ENCODE measurements around the gene MPC2. TPM values are rescaled to one million over a fixed set of nuclear protein-coding genes. Genes with fewer than 3 reads are reported as not detected.
"Not testable (repeated sequence)": the region's sequence is repeated elsewhere in the genome, so short reads cannot be mapped to it uniquely, and the experiment has no call there.

Gene MPC2
- total RNA-seq, 2 experiments from 2014 or later, result 42.5 to 60.4 TPM

DNA sequence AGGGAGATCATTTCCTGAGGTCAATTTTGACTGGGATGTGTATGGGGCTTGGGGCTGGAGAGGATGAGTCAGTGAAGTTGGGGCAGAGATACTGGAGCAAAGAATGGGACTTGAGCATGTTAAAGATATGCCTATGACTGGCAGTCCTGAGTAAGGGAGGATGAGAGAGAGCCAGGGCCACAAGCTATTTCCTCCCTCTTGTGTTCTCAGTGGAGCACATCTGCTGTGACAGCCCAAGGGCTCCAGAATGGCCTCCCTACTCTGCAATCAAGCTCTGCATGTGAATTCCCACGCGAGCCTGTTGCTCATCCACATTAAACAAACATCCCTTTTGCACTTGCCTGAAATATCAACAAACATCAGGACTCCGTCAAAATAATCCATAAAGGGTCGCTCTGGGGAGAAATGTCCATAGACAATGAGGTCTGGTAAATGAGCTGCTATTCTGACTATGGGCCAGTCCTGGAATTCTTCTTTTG is 32.2 kb downstream of the MPC2 start:
- Mint-ChIP-seq H3K27ac (no peak overlapping the region), H3K4me1 (no peaks in the 10 kb centered on the region), H3K36me3 (ENCODE audit: low read depth) (no peaks in the 10 kb centered on the region), H3K4me3 (no peak overlapping the region), H3K9me3 (ENCODE audit: low read depth) (peaks cover 4% of the 10 kb centered on the region), H3K27me3 (no peaks in the 10 kb centered on the region)
- ATAC-seq (no peak), DNase-seq (no peak)
- intact Hi-C loops (cut with DNase I, micrococcal nuclease), result no loop called here
- ChIA-PET CTCF (interaction anchor here (0.7 to 1.0 kb wide), 2 partner anchors 60 to 160 kb away, joined by 3 to 4 read pairs; no protein-coding TSS in a partner anchor), POLR2A (interaction anchor here (0.6 kb wide), 1 partner anchor 294 kb away, joined by 4 read pairs; no protein-coding TSS in a partner anchor)

DNA sequence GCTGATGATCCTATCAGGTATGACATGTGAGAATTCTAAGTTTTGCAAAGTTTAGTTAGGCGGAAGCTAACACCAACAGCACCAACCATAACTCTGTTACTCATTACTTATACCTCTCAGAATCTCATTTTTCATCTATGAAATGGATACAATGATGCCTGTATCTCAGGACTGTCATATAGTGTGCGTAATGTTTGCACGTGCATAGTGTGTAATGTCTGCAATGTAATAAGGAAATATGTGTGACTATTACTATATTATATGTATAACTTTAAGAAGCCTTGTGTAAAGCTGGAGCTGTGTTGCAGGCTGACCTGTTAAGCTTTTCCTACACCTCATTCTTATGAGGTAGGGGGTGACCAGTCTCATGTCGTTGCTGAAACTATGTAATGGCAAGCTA is 36.0 kb downstream of the MPC2 start:
- DNase-seq (no peak), ATAC-seq (no peak)

DNA sequence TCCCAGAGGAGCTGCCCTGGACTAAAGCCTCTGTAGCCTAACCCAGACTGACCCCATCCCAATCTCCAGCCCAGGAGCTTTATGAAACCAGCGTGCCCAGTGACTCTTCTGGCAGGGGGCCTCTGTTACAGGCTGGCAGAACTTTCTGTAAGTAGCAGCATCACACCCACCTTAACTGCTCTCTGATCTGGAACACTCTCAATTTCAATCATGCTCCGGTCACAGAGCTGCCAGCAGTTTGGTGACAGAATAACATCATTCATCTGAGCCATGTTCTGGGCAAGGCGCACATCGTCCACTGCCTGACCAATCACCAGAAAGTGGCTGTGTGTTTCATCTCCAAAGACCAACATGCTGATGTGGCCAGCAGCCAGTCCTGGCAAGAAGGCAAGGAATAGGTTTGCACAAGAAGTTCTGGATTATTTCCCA is 37.6 kb downstream of the MPC2 start:
- ChIA-PET CTCF (interaction anchor here (0.8 kb wide), 1 partner anchor 11 kb away, joined by 3 read pairs; no protein-coding TSS in a partner anchor), POLR2A (interaction anchor here (0.7 kb wide), 1 partner anchor 37 kb away, joined by 5 read pairs; the partner anchor contains the start of genes DCAF6 and MPC2)
- Mint-ChIP-seq H3K36me3 (ENCODE audit: low read depth) (no peaks in the 10 kb centered on the region), H3K27ac (no peak overlapping the region), H3K4me1 (no peaks in the 10 kb centered on the region), H3K27me3 (no peaks in the 10 kb centered on the region), H3K4me3 (no peak overlapping the region), H3K9me3 (ENCODE audit: low read depth) (no peaks in the 10 kb centered on the region)
- no peak for DNase-seq
- intact Hi-C loops (cut with DNase I, micrococcal nuclease), result no loop called here
- no peak for ATAC-seq

More for the DNA sequence above, 36.0 kb downstream of the MPC2 start:
- ChIA-PET CTCF (interaction anchor here (0.9 kb wide), 2 partner anchors 13 to 125 kb away, joined by 3 read pairs; partner anchors contain the start of gene ADCY10), POLR2A (no interaction called here)
- intact Hi-C loops (cut with DNase I, micrococcal nuclease), result no loop called here
- Mint-ChIP-seq H3K36me3 (ENCODE audit: low read depth) (no peaks in the 10 kb centered on the region), H3K9me3 (ENCODE audit: low read depth) (no peaks in the 10 kb centered on the region), H3K27me3 (no peaks in the 10 kb centered on the region), H3K4me3 (no peak overlapping the region), H3K27ac (no peak overlapping the region), H3K4me1 (no peaks in the 10 kb centered on the region)

DNA sequence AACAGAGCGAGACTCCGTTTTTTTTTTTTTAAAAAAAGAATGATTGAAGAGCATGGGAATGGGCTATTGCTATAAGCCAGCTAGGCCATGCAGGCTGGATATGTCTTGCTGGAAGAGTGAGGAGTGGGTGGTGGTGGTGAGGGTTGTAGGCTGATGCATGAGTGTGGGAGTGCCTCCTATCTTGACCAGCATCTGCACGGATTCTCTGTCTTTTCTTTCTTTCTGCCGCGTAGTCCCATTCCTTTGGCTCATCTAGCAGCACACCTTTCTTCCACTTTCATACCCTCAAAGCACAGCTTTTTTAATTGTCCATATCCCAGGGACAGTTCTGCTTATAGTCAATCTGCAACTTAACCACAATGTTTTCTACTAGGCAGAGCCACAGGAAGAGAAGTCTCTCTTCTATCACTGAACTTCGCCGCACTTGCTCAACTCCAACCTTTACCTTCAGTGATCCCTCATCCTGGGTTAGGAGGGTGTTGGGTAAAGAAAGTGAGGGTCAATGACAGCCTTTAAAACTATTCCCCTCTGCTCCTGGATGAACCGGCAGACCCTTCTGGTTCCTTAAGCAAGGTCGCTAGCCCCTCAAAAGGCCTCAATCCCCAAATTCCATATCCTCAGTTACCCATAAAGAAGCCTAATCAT is 38.2 kb downstream of the MPC2 start:
- POLR2A ChIA-PET, result no interaction called here
- Mint-ChIP-seq H3K4me3 (no peak overlapping the region), H3K4me1 (no peaks in the 10 kb centered on the region), H3K27ac (no peak overlapping the region), H3K36me3 (ENCODE audit: low read depth) (no peaks in the 10 kb centered on the region), H3K27me3 (no peaks in the 10 kb centered on the region), H3K9me3 (ENCODE audit: low read depth) (no peaks in the 10 kb centered on the region)
- CTCF ChIA-PET, result interaction anchor here (0.8 kb wide), 1 partner anchor 11 kb away, joined by 3 read pairs; no protein-coding TSS in a partner anchor
- intact Hi-C loops (cut with DNase I, micrococcal nuclease), result no loop called here
- no peak for DNase-seq
- no peak for ATAC-seq

DNA sequence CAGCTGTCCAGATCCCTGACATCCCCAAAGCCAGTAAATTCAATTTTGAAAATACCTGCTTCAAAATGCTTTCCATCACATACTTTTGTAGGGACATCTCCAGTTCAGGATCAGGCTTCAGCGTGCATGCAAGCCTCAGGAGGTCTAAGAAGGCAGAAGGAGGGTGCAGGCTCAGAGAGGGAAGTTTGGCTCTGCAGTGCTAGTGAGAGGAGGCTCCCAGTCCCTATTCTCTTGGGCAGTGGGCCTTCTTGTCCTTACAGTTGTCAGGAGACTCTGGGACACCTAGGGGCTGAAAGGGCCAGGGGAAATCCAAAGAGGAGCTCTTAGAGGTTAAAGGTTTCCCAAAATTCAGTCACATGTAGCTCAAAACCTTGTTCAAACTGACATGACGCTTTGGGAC is 43.1 kb downstream of the MPC2 start:
- intact Hi-C loops (cut with DNase I, micrococcal nuclease), result no loop called here
- H3K4me3 Mint-ChIP-seq, result no peak overlapping the region
- CTCF ChIA-PET, result no interaction called here
- ATAC-seq, result no peak
- POLR2A ChIA-PET, result no interaction called here
- H3K27ac Mint-ChIP-seq, result no peak overlapping the region
- H3K9me3 Mint-ChIP-seq (ENCODE audit: low read depth), result no peaks in the 10 kb centered on the region
- DNase-seq, result no peak
- no peaks in the 10 kb centered on the region for H3K4me1 Mint-ChIP-seq
- H3K36me3 Mint-ChIP-seq (ENCODE audit: low read depth), result no peaks in the 10 kb centered on the region
- H3K27me3 Mint-ChIP-seq, result no peaks in the 10 kb centered on the region

DNA sequence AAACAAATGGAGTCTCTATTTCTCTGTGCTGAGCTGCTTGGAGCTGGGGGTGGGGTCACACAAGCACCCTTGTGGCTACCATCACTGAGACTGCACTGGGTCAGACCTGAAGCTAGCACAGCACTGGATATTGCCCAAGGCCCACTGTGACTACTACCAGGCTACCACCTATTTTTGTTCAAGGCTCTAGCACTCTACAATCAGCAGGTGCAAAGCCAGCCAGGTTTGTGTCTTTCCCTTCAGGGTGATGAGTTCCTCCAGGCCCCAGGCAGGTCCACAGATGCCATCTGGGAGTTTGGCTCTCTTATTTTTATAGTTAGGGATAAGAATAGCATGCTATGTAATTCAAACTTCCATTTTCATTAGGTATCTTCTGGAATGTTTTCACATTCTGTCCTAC is 46.5 kb downstream of the MPC2 start:
- intact Hi-C loops (cut with DNase I, micrococcal nuclease), result no loop called here
- H3K36me3 Mint-ChIP-seq (ENCODE audit: low read depth), result no peaks in the 10 kb centered on the region
- ATAC-seq (no peak), DNase-seq (no peak)
- H3K27me3 Mint-ChIP-seq, result no peaks in the 10 kb centered on the region
- no peaks in the 10 kb centered on the region for H3K9me3 Mint-ChIP-seq (ENCODE audit: low read depth)
- ChIA-PET CTCF (no interaction called here), POLR2A (interaction anchor here (0.6 kb wide), 1 partner anchor 60 kb away, joined by 7 read pairs; no protein-coding TSS in a partner anchor)
- H3K4me1 Mint-ChIP-seq, result no peaks in the 10 kb centered on the region
- no peak overlapping the region for H3K27ac Mint-ChIP-seq
- H3K4me3 Mint-ChIP-seq, result no peak overlapping the region

DNA sequence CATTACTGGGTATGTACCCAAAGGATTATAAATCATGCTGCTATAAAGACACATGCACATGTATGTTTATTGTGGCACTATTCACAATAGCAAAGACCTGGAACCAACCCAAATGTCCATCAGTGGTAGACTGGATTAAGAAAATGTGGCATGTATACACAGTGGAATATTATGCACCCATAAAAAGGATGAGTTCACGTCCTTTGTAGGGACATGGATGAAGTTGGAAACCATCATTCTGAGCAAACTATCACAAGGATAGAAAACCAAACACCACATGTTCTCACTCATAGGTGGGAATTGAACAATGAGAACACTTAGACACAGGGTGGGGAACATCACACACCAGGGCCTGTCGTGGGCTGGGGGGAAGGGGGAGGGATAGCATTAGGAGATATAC is 49.7 kb downstream of the MPC2 start:
- H3K4me1 Mint-ChIP-seq; DNase-seq; H3K9me3 Mint-ChIP-seq (ENCODE audit: low read depth); H3K36me3 Mint-ChIP-seq (ENCODE audit: low read depth); intact Hi-C loops (cut with DNase I, micrococcal nuclease); POLR2A ChIA-PET; CTCF ChIA-PET; ATAC-seq; H3K27ac Mint-ChIP-seq; H3K4me3 Mint-ChIP-seq; H3K27me3 Mint-ChIP-seq: not testable (repeated sequence)

DNA sequence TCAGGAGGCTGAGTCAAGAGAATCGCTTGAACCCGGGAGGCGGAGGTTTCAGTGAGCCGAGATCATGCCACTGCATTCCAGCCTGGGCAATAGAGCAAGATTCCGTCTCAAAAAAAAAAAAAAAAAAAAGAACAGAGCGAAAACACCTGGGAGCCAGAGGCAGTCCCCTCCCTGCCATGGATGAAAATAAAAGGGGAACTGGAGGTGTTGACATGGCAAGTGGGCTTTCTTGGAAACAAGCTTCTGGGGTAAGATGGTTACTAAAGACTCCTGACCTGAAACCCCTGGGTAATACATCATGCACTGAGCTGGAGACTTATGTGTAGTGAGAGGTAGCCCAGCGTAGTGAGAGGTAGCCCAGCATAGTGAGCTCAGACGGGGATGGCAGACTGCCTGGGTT is 54.5 kb downstream of the MPC2 start:
- CTCF ChIA-PET, result no interaction called here
- ATAC-seq, result no peak
- POLR2A ChIA-PET, result no interaction called here
- Mint-ChIP-seq H3K36me3 (ENCODE audit: low read depth) (no peaks in the 10 kb centered on the region), H3K27me3 (no peaks in the 10 kb centered on the region), H3K4me3 (no peak overlapping the region), H3K4me1 (no peaks in the 10 kb centered on the region), H3K27ac (no peak overlapping the region), H3K9me3 (ENCODE audit: low read depth) (peaks cover 1% of the 10 kb centered on the region)
- intact Hi-C loops (cut with DNase I, micrococcal nuclease), result no loop called here
- DNase-seq, result no peak

DNA sequence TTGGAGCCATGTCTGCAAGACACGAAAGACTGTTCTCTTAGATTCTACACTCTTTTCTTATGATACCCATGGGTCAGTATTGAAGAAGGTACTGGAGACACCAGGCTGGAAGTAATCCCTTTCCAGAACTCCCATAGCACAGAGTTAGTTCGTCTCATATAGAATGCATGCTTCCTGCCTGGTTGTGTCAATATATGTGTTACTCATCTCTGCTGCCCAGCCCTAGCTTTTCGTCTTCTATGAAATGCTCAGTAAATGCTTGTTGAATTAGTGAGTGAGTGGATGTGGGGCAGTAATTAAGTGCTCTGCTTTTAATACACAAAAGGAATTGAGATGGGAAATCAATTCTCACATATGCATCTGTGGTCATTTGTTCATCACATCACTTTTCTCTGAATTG is 55.1 kb downstream of the MPC2 start:
- DNase-seq (no peak), ATAC-seq (no peak)
- ChIA-PET CTCF (interaction anchor here (0.8 to 1.8 kb wide), 2 partner anchors 201 to 854 kb away, joined by 4 to 6 read pairs; no protein-coding TSS in a partner anchor), POLR2A (no interaction called here)
- no peak overlapping the region for H3K27ac Mint-ChIP-seq
- no peaks in the 10 kb centered on the region for H3K4me1 Mint-ChIP-seq
- no peaks in the 10 kb centered on the region for H3K27me3 Mint-ChIP-seq
- peaks cover 1% of the 10 kb centered on the region for H3K9me3 Mint-ChIP-seq (ENCODE audit: low read depth)
- H3K36me3 Mint-ChIP-seq (ENCODE audit: low read depth), result no peaks in the 10 kb centered on the region
- H3K4me3 Mint-ChIP-seq, result no peak overlapping the region
- intact Hi-C loops (cut with DNase I, micrococcal nuclease), result no loop called here

DNA sequence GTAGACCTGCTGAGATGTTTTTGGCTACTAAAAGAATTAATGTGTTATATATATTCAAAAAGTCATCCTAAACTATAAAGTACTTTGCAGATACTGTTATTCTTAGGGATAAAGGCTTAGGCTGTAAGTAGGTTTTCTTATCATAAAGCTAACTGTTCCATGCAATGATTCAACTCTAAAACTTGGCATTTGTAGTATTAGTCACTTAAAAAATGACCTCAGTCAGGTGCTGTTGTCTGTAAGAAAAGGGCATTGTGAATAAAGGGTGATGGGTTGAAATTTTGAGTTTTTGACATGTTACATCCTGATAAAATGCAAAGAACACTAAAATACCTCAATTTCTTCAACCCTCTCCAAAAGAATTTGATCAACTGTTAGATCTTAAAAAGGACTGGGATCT is 55.8 kb downstream of the MPC2 start:
- no peak overlapping the region for H3K4me3 Mint-ChIP-seq
- H3K9me3 Mint-ChIP-seq (ENCODE audit: low read depth), result peaks cover 1% of the 10 kb centered on the region
- DNase-seq (no peak), ATAC-seq (no peak)
- POLR2A ChIA-PET, result no interaction called here
- CTCF ChIA-PET, result interaction anchor here (0.8 to 1.8 kb wide), 2 partner anchors 201 to 853 kb away, joined by 4 to 6 read pairs; no protein-coding TSS in a partner anchor
- H3K27ac Mint-ChIP-seq, result no peak overlapping the region
- H3K27me3 Mint-ChIP-seq, result no peaks in the 10 kb centered on the region
- H3K4me1 Mint-ChIP-seq, result no peaks in the 10 kb centered on the region
- H3K36me3 Mint-ChIP-seq (ENCODE audit: low read depth), result no peaks in the 10 kb centered on the region
- intact Hi-C loops (cut with DNase I, micrococcal nuclease), result no loop called here

DNA sequence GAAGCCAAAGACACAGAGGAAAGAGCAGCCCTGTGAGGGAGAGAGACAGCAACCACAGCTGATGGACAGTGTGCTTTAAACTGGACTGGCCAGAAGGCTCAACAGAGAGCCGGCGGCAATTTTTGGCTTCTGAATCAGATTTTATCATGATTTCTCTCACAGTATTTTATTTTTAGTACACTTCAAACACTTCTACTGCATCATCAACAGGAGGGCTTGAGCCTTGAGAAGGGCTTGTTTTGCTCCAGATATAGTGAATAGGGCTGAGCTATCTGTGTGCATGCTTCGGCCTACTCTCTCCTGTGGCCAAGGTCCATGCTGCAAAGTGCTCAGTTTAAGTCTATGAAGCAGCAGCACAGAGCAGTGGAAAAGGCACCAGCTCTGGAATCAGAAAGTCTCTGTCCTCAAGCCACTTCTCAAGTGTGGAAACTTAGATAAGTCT is 56.3 kb downstream of the MPC2 start:
- Mint-ChIP-seq H3K27me3 (no peaks in the 10 kb centered on the region), H3K9me3 (ENCODE audit: low read depth) (peaks cover 1% of the 10 kb centered on the region), H3K36me3 (ENCODE audit: low read depth) (no peaks in the 10 kb centered on the region), H3K4me1 (no peaks in the 10 kb centered on the region), H3K4me3 (no peak overlapping the region), H3K27ac (no peak overlapping the region)
- intact Hi-C loops (cut with DNase I, micrococcal nuclease), result no loop called here
- ATAC-seq (no peak), DNase-seq (no peak)
- POLR2A ChIA-PET, result no interaction called here
- CTCF ChIA-PET, result interaction anchor here (1.8 kb wide), 1 partner anchor 202 kb away, joined by 6 read pairs; no protein-coding TSS in a partner anchor

DNA sequence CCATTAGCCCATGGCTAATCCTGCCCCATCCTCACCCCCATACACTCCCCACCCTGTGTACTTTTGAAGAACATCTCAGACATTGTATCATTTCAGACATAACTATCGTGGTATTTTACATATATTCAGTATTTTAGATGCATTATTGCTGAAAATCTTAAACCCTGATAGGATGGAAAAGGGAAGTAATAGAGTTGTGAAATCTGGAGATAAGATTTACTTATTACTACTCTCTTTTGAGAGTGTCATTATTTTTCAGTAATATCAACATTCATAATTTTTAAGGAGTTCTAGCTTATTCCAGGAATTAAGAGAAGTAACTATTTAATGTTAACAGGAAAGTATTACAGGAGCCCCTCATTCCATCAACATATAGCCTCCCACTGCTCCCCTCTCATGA is 57.4 kb downstream of the MPC2 start:
- no peaks in the 10 kb centered on the region for H3K4me1 Mint-ChIP-seq
- POLR2A ChIA-PET, result no interaction called here

More for the DNA sequence above, 57.4 kb downstream of the MPC2 start:
- no peaks in the 10 kb centered on the region for H3K36me3 Mint-ChIP-seq (ENCODE audit: low read depth)
- DNase-seq (no peak), ATAC-seq (no peak)
- no peaks in the 10 kb centered on the region for H3K9me3 Mint-ChIP-seq (ENCODE audit: low read depth)
- H3K27ac Mint-ChIP-seq, result no peak overlapping the region
- H3K27me3 Mint-ChIP-seq, result no peaks in the 10 kb centered on the region
- CTCF ChIA-PET, result no interaction called here
- H3K4me3 Mint-ChIP-seq, result no peak overlapping the region
- intact Hi-C loops (cut with DNase I, micrococcal nuclease), result no loop called here
